Uterus (tissue), 2 donors: ENCODE results near the gene SHC4.

Source experiments
- CTCF ChIP-seq, 4 experiments: fragments of 200-600 bp in 2 of 4; fragments of 450-650 bp in 2 of 4; sonication (generic) in 2 of 4; IDR thresholded peaks; one replicate each; pipeline ENCODE4 v1.5.1; 2016 to 2019; ENCODE audit warnings: antibody characterized with exemption in 4 of 4, mild to moderate bottlenecking in 2 of 4, moderate library complexity in 1 of 4
- POLR2A ChIP-seq, 2 donors: fragments of 450-650 bp; IDR thresholded peaks; one replicate each; pipeline ENCODE4 v1.6.1; 2016; ENCODE audit warnings: antibody characterized with exemption in 2 of 2, mild to moderate bottlenecking in 1 of 2, moderate library complexity in 1 of 2

- TF ChIP-seq CTCF (IDR thresholded peaks at IDR 0.05) (no peak), POLR2A (IDR thresholded peaks at IDR 0.05) (no peak)
Measured at GRCh38 chr15:48888836-48889235, 74.9 kb downstream of the SHC4 start.
